Upper lobe of left lung (tissue), 6 donors: ENCODE data around the gene CACNA1D. TPM values are rescaled to one million over a fixed set of nuclear protein-coding genes. Genes with fewer than 3 reads are reported as not detected.

ENCODE experiments used
- ATAC-seq, 2 donors: fragments of 200-7000 bp; cut with Tn5 transposase; one replicate each; pipeline ENCODE4 v1.9.1; 2022; ENCODE audit warnings: mild to moderate bottlenecking in 2 of 2, moderate library complexity in 2 of 2; ENCODE audit not compliant: low FRiP score in 2 of 2
- DNase-seq, 2 donors: peaks; one replicate each; pipeline ENCODE4 v3.0.0-alpha.2; 2019 to 2020
- H3K27ac ChIP-seq, 4 donors: fragments of 200-600 bp; sonication (generic); one replicate each; pipeline ENCODE4 v1.5.1; 2016 to 2019
- H3K27me3 ChIP-seq, 4 donors: fragments of 200-600 bp; sonication (generic); one replicate each; pipeline ENCODE4 v1.5.1; 2017 to 2019
- H3K36me3 ChIP-seq, 4 donors: fragments of 200-600 bp; sonication (generic); one replicate each; pipeline ENCODE4 v1.5.1; 2016 to 2019
- H3K4me1 ChIP-seq, 4 donors: fragments of 200-600 bp; sonication (generic); one replicate each; pipeline ENCODE4 v1.5.1; 2018 to 2019
- H3K4me3 ChIP-seq, 4 donors: fragments of 200-600 bp; sonication (generic); one replicate each; pipeline ENCODE4 v1.5.1; 2017 to 2019; ENCODE audit warnings: mild to moderate bottlenecking in 2 of 4, moderate library complexity in 1 of 4
- H3K9me3 ChIP-seq, 4 donors: fragments of 200-600 bp; sonication (generic); one replicate each; pipeline ENCODE4 v1.5.1; 2018 to 2019
- EP300 ChIP-seq, 4 donors: sonication (generic); formaldehyde crosslinking; IDR thresholded peaks; one replicate each; pipeline ENCODE4 v1.5.1; 2017; ENCODE audit warnings: antibody characterized with exemption in 4 of 4, control low read depth in 2 of 4
- POLR2A ChIP-seq, 4 donors: fragments of 450-650 bp; IDR thresholded peaks; one replicate each; pipeline ENCODE4 v1.5.1; 2016 to 2017; ENCODE audit warnings: antibody characterized with exemption in 4 of 4, mild to moderate bottlenecking in 2 of 4
- POLR2AphosphoS5 ChIP-seq, 2 donors: sonication (generic); formaldehyde crosslinking; IDR thresholded peaks; one replicate each; pipeline ENCODE4 v1.5.1; 2017; ENCODE audit warnings: antibody characterized with exemption in 2 of 2
- WGBS, 2 donors: methylation state at CpG; one replicate each; pipeline ENCODE4 v1.1.5; 2017 to 2018; 5-methylcytosine and 5-hydroxymethylcytosine counted together
- total RNA-seq, 6 donors: library from RNA; depleted of rRNA in 4 of 6; stranded (reverse); fragments of >200 nt in 4 of 6; gene quantifications; one replicate each; pipeline versions ENCODE4 v1.1.0 to v1.2.1, GENCODE V29; 2016 to 2021
- TF ChIP-seq, protein P1 (sequence below), 6 experiments: fragments of 450-650 bp in 4 of 6; fragments of 200-600 bp in 2 of 6; sonication (generic) in 2 of 6; IDR thresholded peaks; one replicate each; pipeline ENCODE4 v1.5.1; 2016 to 2019; ENCODE audit warnings: antibody characterized with exemption in 6 of 6
- donor health status: DM: no; HTN: no; CAD: no; lungs with moderate emphysema.
- donor health status: DM: no; HTN: yes; CAD: no; lungs with severe emphysema.

Gene CACNA1D
- total RNA-seq, 6 donors from 2014 or later: 17.2 to 221 (median 30.2) TPM

DNA sequence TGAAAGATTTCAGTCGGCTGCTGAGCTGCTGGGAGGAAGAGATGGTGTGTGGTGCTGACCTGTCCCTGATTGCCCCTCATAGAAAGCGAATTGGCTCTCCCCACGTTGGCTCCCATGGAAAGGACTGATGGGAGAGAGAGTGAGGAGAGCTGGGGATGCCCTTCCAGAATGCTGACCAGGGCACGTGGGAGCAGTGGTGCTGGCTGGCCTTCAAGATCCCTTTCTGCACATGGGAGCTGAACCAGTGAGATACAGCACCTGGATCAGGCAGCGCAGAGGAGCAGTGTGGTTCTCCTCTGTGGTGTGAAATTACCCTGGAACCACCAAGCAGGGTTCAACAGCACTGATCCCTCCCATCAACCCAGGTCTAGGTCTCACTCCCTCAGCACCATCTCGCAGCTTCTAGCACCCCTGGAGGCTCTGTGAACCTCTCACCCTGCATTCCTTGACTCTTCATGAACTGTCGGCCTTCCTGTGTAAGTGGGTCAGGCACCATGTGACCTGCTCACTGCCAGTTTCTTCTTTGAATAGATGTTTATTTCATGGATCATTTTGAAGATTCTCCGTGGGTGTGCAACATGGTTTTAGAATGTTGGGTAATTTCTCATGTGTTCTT, 55.7 kb downstream of the CACNA1D start:
- DNase-seq: no peak
- TF ChIP-seq POLR2A (IDR thresholded peaks at IDR 0.05) (no peak), POLR2AphosphoS5 (IDR thresholded peaks at IDR 0.05) (peak in 1 of 2 donors; percentile 8), EP300 (IDR thresholded peaks at IDR 0.05) (peak in 1 of 4 donors; percentile 5)
- Histone ChIP-seq H3K4me3 (no peak overlapping the region), H3K27ac (no peak overlapping the region), H3K27me3 (no peaks in the 10 kb centered on the region), H3K9me3 (no peaks in the 10 kb centered on the region), H3K36me3 (no peaks in the 10 kb centered on the region), H3K4me1 (peaks cover 0 to 3% (median 1%) of the 10 kb centered on the region in 4 donors)
- 59 to 64% methylated on average over 8 of the region's 8 CpGs for WGBS, 2 donors
- ATAC-seq: peak in 1 of 2 donors; percentile 13

DNA sequence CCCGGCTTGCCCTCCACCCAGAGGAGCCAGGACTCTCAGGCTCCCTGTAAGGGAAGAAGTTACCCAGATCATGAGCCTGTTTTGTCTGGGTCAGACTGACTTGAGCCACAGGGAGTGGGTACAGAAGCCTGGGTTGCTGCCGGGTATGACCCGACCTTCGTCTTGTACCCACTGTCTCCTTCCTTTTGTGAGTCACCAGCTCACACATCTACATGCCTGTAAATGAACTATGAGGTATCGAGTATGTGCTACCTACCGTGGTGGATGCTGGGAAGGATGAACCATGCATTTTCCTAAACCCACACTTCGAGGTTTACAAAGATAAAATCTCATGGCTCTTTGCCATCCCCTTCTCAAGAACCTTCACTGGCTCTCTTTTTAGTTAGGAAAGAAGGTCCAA, 56.9 kb downstream of the CACNA1D start:
- WGBS, 2 donors: 76 to 86% methylated on average over 6 to 7 of the region's 7 CpGs
- H3K27ac ChIP-seq: no peak overlapping the region
- DNase-seq (no peak), ATAC-seq (no peak)
- no peak overlapping the region for H3K4me3 ChIP-seq
- peaks cover 0 to 3% (median 0%) of the 10 kb centered on the region in 4 donors for H3K4me1 ChIP-seq
- H3K36me3 ChIP-seq: no peaks in the 10 kb centered on the region
- H3K9me3 ChIP-seq: no peaks in the 10 kb centered on the region
- no peaks in the 10 kb centered on the region for H3K27me3 ChIP-seq
- TF ChIP-seq, protein P1, sequence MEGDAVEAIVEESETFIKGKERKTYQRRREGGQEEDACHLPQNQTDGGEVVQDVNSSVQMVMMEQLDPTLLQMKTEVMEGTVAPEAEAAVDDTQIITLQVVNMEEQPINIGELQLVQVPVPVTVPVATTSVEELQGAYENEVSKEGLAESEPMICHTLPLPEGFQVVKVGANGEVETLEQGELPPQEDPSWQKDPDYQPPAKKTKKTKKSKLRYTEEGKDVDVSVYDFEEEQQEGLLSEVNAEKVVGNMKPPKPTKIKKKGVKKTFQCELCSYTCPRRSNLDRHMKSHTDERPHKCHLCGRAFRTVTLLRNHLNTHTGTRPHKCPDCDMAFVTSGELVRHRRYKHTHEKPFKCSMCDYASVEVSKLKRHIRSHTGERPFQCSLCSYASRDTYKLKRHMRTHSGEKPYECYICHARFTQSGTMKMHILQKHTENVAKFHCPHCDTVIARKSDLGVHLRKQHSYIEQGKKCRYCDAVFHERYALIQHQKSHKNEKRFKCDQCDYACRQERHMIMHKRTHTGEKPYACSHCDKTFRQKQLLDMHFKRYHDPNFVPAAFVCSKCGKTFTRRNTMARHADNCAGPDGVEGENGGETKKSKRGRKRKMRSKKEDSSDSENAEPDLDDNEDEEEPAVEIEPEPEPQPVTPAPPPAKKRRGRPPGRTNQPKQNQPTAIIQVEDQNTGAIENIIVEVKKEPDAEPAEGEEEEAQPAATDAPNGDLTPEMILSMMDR (IDR thresholded peaks at IDR 0.05): no peak
- TF ChIP-seq POLR2A (IDR thresholded peaks at IDR 0.05) (no peak), EP300 (IDR thresholded peaks at IDR 0.05) (no peak), POLR2AphosphoS5 (IDR thresholded peaks at IDR 0.05) (no peak)

DNA sequence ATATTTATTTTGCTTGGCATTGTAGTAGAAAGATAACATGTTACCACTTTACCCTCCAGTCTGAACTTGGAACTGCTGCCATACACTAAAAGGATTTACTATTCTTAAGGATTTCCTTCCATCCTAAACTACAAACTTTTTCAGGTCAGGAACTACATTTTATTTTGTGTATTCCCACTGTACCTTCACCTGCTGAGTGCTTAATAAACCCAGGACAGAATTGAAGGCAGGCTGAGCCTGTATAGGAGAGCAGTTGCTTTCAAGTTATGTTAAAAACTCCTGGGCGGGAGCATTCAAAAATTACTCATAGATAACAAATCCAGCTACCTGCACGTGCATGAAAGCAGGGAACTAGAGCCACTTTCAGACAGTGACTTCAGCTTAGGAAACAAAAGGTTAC, 58.3 kb downstream of the CACNA1D start:
- no peak for ATAC-seq
- H3K4me1 ChIP-seq: no peaks in the 10 kb centered on the region
- 49 to 56% methylated on average over 2 of the region's 2 CpGs for WGBS, 2 donors
- no peak for DNase-seq
- TF ChIP-seq POLR2AphosphoS5 (IDR thresholded peaks at IDR 0.05) (no peak), POLR2A (IDR thresholded peaks at IDR 0.05) (no peak), EP300 (IDR thresholded peaks at IDR 0.05) (no peak)
- TF ChIP-seq, protein P1 (IDR thresholded peaks at IDR 0.05): no peak
- no peak overlapping the region for H3K4me3 ChIP-seq
- H3K36me3 ChIP-seq: no peaks in the 10 kb centered on the region
- H3K27me3 ChIP-seq: no peaks in the 10 kb centered on the region
- H3K27ac ChIP-seq: no peak overlapping the region
- no peaks in the 10 kb centered on the region for H3K9me3 ChIP-seq

DNA sequence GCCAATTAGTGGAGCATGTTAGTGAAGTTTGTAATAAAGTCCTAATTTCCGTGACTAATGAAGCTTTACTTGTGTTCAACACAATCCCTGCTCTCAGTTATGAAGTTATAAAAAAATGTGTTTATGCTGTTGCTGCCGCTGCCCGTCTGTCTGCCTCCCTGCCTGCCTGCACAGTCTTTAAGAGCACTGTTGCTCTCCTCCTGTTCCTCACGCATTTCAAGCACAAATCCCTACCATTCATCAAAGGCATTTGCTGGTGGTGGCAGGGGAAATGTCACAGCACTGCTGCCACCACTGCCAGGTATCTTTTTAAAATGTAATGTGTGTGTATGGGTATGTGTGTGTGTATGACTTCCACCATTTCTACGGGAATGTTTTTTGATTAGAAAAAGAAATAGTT, 58.8 kb downstream of the CACNA1D start:
- 53 to 73% methylated on average over 5 of the region's 5 CpGs for WGBS, 2 donors
- no peaks in the 10 kb centered on the region for H3K36me3 ChIP-seq
- no peak for DNase-seq
- H3K27ac ChIP-seq: no peak overlapping the region
- H3K4me3 ChIP-seq: no peak overlapping the region
- H3K9me3 ChIP-seq: no peaks in the 10 kb centered on the region
- TF ChIP-seq EP300 (IDR thresholded peaks at IDR 0.05): no peak
- TF ChIP-seq POLR2AphosphoS5 (IDR thresholded peaks at IDR 0.05): no peak
- TF ChIP-seq, protein P1 (IDR thresholded peaks at IDR 0.05): no peak
- no peak for TF ChIP-seq POLR2A (IDR thresholded peaks at IDR 0.05)
- H3K27me3 ChIP-seq: no peaks in the 10 kb centered on the region
- H3K4me1 ChIP-seq: no peaks in the 10 kb centered on the region
- ATAC-seq: no peak

DNA sequence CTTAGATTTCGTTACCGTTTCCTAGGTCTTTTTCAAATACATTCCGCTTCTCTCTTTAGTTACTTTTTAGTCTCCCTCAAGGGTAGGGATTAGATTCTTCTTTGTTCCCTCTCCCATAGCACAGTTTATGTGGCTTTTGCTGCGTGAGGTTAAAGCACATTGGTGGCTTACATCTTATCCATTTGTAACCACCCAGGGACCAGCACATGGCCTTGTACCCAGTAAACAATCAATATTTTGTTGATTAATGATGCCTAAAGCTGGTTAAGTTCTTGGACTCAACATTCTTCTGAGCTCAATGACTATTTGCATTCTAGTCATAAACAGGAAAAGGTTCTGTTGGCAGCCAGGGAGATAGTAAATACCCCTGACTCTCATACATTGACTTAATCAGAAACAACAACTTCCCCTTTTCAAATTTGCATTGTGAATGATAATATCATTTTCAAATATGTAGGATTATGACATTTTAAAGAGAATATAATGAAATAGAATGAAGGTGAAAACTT, 60.2 kb downstream of the CACNA1D start:
- no peaks in the 10 kb centered on the region for H3K36me3 ChIP-seq
- ATAC-seq: no peak
- TF ChIP-seq POLR2AphosphoS5 (IDR thresholded peaks at IDR 0.05) (no peak), POLR2A (IDR thresholded peaks at IDR 0.05) (no peak), EP300 (IDR thresholded peaks at IDR 0.05) (no peak)
- TF ChIP-seq, protein P1 (IDR thresholded peaks at IDR 0.05): no peak
- no peak overlapping the region for H3K27ac ChIP-seq
- H3K27me3 ChIP-seq: no peaks in the 10 kb centered on the region
- 86 to 89% methylated on average over 4 of the region's 4 CpGs for WGBS, 2 donors
- no peak for DNase-seq
- H3K4me1 ChIP-seq: no peaks in the 10 kb centered on the region
- no peaks in the 10 kb centered on the region for H3K9me3 ChIP-seq
- no peak overlapping the region for H3K4me3 ChIP-seq
